GM19193 (cell line): ENCODE measurements around the gene SMYD5.

Experiments
- POLR2A ChIP-seq: IDR thresholded peaks from 4 replicates; pipeline ENCODE4 v1.6.1; 2011; ENCODE audit not compliant: insufficient read depth, insufficient read length; ENCODE audit errors: extremely low read depth

Gene SMYD5

DNA sequence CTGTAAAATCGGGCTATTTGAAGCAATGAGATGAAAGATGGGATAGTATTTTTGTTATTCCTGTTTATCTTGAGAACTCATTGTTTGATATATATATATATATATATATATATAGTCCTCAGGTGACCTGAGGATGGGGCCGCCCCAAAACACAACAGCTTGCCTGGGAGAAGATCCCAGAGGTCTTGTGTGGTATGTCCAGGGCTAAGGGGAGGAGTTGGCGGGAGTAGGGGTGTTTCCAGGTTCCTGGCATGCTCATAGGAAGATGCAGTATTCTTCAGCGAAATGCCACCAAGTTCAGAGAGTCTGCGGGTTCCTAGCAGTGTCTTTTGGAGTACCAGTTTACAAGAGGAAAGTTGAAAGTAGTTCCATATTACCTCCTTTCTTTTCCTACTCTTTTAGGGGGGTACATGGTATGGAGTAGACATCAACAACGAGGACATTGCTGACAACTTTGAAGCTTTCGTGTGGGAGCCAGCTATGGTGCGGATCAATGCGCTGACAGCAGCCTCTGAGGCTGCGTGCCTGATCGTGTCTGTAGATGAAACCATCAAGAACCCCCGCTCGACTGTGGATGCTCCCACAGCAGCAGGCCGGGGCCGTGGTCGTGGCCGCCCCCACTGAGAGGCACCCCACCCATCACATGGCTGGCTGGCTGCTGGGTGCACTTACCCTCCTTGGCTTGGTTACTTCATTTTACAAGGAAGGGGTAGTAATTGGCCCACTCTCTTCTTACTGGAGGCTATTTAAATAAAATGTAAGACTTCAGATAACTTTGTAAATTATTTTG, 38.4 kb downstream of the SMYD5 start:
- TF ChIP-seq POLR2A = no peak

DNA sequence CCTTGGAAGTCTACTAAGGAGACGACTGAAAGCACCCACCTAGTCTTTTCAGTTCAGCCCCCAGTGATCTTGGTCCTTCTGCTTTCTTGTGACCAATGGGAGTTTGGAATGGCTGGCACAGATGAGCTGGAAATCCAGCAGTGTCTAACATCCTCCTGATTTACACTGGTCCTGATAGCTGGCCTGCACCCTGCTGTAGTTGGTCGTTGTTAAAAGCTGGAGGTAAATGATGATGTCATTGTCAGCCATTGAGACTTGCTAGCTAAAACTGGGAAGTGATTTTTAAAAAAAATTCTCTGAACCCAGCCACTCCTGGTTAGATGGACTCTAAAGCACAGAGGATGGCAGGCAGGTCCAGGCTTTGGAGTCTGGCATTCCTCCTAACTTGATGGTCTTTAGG, 39.4 kb downstream of the SMYD5 start:
- TF ChIP-seq POLR2A = no peak

DNA sequence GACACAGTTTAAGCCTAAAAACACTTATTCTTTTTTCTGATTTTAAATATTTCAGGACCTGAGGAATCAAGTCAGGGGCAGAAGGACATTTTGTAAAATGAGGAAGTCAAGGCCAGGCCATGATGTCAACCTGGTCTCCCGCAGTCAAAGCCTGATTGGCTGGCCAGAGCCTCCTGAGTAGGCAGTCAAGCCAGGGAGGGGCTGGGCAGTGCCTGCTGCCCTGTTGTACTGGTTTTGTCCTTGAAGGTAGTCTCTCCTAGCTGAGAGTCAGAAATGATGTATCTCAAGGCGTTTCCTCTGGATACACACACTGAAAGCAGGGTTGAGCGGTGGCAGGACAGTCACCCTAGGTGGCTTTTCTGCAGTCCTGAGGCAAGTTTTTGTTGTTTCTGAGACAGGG, 39.9 kb downstream of the SMYD5 start:
- peak; percentile 17 for TF ChIP-seq POLR2A

DNA sequence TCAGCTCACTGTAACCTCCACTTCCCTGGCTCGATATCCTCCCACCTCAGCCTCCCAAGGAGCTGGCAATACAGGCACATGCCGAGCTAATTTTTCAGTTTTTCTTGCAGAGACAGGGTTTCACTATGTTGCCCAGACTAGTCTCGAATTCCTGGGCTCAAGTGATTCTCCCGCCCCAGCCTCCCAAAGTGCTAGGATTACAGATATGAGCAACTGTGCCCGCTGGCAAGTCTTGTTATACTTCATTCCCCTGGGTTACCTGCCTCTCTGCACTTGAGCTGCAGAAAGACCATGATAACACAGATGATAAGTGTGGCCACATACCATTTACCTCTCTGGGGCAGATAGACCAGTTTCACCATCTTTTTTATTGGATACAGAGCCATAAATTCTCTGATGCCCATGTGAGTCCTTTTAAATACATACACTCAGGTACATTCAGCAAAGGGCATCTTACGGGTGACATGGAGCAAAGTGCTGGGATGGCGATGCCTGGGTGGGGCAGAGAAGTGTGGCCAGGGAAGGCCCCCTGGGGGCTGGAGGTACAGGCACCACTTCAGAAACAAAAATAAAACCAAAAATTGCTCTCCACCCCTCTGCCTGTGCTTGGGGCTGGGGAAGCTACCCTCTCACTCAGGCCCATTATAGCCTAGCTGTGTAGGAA, 40.4 kb downstream of the SMYD5 start:
- TF ChIP-seq POLR2A = no peak

- TF ChIP-seq POLR2A = no peak
Observed at GRCh38 chr2:73255007-73255644, 41.1 kb downstream of the SMYD5 start.

- TF ChIP-seq POLR2A = no peak
Observed at GRCh38 chr2:73255907-73256617, 42.0 kb downstream of the SMYD5 start.

DNA sequence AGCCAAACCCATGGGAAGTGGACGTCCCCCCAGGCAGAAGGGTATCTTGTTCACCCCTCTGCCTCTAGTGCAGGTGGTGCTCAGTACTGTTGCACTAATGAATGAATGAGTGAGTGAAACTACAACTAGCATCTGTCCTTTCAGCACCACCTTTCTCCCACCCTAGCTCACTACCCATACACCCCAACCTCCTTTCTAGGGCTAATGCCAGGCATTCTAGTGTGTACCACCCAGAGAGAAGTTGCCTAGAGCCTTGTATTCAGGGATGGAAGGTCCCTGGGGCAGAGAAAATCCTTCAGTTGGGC, 42.5 kb downstream of the SMYD5 start:
- no peak for TF ChIP-seq POLR2A

DNA sequence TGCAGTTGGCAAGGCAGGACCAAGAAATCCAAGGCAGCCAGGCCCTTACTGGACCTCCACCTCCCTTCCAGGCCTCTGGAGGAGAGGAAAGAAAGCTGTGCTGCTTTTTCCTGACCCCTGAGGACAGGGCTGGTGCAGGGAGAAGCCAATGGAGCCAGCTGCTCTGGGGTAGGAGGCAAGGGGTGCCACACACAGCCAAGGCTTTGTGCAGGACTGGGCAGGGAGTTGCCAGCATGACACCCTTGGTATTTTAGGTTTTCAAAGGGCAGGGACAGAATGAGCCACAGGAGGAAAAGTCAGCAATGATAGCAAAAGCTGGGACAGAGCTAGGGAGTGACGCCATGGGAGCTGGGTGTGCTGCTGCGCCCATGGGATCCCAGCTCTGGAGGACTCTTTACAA, 43.0 kb downstream of the SMYD5 start:
- no peak for TF ChIP-seq POLR2A

- TF ChIP-seq POLR2A = no peak
Observed at GRCh38 chr2:73257425-73258125, 43.5 kb downstream of the SMYD5 start.

DNA sequence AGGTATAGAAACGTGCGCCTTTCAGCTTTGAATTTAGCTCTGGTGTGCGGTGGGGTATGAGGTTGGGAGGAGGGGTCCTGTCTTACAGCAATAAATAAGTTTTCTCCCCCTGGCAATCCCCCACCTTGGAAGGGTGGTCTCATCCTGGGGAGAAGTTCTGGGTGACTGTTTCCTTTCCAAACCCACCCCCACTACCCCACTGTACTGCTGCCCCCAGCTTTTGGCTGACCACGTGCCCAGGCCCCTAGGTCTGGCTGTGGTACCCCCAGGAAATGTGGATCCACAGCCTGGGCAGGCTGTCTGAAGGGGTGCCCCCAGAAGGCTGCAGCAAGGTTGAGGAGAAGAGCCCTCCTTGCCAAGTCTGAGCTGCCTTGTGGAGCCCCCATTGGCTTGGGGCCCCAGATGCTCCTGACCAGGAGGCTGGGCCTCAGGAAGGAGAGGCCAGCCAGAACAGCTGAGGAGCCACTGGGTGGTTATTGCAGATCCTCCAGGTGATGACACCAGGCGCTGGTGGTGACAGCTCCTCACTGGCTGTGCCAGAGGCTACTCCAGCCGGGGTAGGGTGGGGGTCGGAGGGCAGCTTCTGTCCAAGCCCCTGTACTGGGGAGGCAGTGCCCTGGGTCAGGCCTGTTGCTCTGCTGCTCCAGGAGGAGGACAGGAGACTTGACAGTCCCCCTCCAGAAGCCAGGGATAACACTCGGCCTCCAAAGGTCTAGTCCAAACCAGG, 44.3 kb downstream of the SMYD5 start:
- no peak for TF ChIP-seq POLR2A

GRCh38 chr2:73258913-73259215, 44.8 kb downstream of the SMYD5 start:
- TF ChIP-seq POLR2A = no peak

GRCh38 chr2:73259276-73259675, 45.2 kb downstream of the SMYD5 start:
- TF ChIP-seq POLR2A = no peak

DNA sequence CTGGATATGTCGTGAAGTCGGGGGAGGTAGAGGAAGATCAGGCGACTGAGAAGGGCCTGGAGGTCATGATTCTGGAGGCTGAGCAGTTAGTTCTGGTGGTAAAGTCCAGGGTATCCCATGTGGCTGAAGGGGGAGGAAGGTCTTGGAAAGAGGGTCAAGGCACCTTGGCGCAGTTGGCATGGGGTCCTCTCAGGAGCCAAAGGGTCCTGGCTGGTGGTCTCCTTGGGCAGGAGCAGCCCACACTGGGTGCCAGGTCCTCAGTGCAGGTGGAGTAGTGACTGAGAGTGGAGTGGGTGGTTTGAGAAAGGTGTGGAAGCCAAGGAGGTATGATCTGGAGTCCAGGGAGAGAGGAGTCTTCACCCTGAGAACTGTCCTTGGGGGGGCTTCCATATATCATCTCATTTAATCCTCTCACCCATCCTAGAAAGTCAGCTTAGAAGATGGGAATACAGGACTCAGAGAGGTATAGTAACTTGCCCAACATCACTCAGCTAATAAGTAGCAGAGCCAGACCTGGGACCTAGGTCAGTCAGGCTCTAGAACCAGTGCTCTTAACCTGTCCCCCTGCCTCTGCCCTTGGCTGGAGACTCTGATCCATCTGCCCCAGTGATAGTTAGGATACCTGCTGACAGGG, 45.8 kb downstream of the SMYD5 start:
- TF ChIP-seq POLR2A = no peak
